KOPT-K1 (cell line): ENCODE measurements around the gene LCP2.
"Not testable (repeated sequence)": the region's sequence is repeated elsewhere in the genome, so short reads cannot be mapped to it uniquely, and the experiment has no call there.

ENCODE experiments used
- H3K27ac ChIP-seq: fragments of 200-600 bp; sonication (generic); 2 replicates; pipeline ENCODE4 v1.5.1; 2016; ENCODE audit warnings: antibody characterized with exemption, mild to moderate bottlenecking, low read depth, low read length; ENCODE audit not compliant: poor library complexity, severe bottlenecking
- H3K36me3 ChIP-seq: fragments of 200-600 bp; sonication (generic); 2 replicates; pipeline ENCODE4 v1.5.1; 2017; ENCODE audit warnings: antibody characterized with exemption, mild to moderate bottlenecking, low read length, moderate library complexity; ENCODE audit not compliant: insufficient read depth
- H3K9me3 ChIP-seq: fragments of 200-600 bp; sonication (generic); 2 replicates; pipeline ENCODE4 v1.5.1; 2017; ENCODE audit warnings: antibody characterized with exemption, low read length, mild to moderate bottlenecking; ENCODE audit not compliant: insufficient read depth, poor library complexity, severe bottlenecking

LCP2 gene

DNA sequence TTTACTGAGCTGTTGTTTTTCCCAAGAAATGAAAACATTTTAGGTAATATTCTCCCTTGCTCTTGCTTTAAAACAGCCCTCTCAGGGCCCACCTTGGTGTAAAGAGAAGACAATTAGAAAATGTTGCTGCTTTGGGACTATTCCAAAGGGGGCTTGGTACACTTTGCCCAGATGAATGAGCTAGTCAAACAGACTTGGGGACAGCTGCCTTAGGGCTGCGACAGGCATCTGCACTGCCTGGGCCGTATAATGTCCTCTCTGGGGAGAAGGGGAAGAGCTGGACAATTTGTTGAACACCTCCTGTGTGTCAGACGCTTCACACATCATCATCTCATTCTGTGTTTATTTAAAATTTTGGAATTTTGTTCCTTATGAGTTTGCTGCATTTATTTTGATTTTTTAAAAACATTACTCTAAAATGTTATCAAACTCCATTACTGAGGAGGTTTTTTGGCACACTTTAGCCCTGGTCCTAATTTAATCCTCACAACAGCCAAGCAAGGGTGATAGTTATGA lies 36.0 kb downstream of the LCP2 start:
- H3K36me3 ChIP-seq, result peaks cover 100% of the 10 kb centered on the region

GRCh38 chr5:170257370-170257769 lies 40.2 kb downstream of the LCP2 start:
- no peak overlapping the region for H3K27ac ChIP-seq
- peaks cover 100% of the 10 kb centered on the region for H3K36me3 ChIP-seq
- no peaks in the 10 kb centered on the region for H3K9me3 ChIP-seq

More for the DNA sequence above, 36.0 kb downstream of the LCP2 start:
- H3K27ac ChIP-seq, result peak overlapping the region; percentile 82
- H3K9me3 ChIP-seq, result no peaks in the 10 kb centered on the region

DNA sequence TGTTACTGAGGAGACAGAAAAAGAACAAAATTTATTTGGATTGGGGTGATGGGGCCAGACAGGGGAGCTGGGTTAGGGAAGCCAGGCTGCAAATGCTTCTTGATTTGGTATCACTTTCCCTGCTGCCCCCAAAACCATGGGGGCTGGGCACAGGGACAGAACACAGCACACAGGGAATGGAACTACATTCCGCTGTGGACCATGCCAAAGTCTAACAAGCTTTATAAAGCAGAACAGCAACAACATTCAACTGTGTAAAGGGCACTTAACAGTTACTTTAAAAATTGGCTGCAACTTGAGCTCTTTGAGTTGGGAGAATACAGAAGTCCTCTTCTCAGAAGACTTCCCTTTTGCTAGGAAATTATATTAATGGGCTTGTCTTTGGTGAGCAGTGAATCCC lies 41.0 kb downstream of the LCP2 start:
- H3K36me3 ChIP-seq, result peaks cover 100% of the 10 kb centered on the region
- H3K27ac ChIP-seq, result no peak overlapping the region
- H3K9me3 ChIP-seq, result no peaks in the 10 kb centered on the region

GRCh38 chr5:170254056-170254455 lies 43.5 kb downstream of the LCP2 start:
- no peak overlapping the region for H3K27ac ChIP-seq
- H3K9me3 ChIP-seq, result no peaks in the 10 kb centered on the region
- peaks cover 100% of the 10 kb centered on the region for H3K36me3 ChIP-seq

GRCh38 chr5:170252720-170253350 lies 44.7 kb downstream of the LCP2 start:
- peaks cover 100% of the 10 kb centered on the region for H3K36me3 ChIP-seq
- H3K9me3 ChIP-seq, result peaks cover under 1% of the 10 kb centered on the region
- H3K27ac ChIP-seq, result no peak overlapping the region

GRCh38 chr5:170252109-170252508 lies 45.5 kb downstream of the LCP2 start:
- peaks cover 100% of the 10 kb centered on the region for H3K36me3 ChIP-seq
- H3K27ac ChIP-seq, result no peak overlapping the region
- H3K9me3 ChIP-seq, result peaks cover 8% of the 10 kb centered on the region

- Histone ChIP-seq H3K36me3 (peaks cover 100% of the 10 kb centered on the region), H3K9me3 (peaks cover 14% of the 10 kb centered on the region), H3K27ac (no peak overlapping the region)
Observed at GRCh38 chr5:170251462-170251861, 46.1 kb downstream of the LCP2 start.

GRCh38 chr5:170250810-170251317 lies 46.7 kb downstream of the LCP2 start:
- peaks cover 100% of the 10 kb centered on the region for H3K36me3 ChIP-seq
- H3K9me3 ChIP-seq, result peaks cover 20% of the 10 kb centered on the region
- H3K27ac ChIP-seq, result no peak overlapping the region

- no peak overlapping the region for H3K27ac ChIP-seq
- peaks cover 90% of the 10 kb centered on the region for H3K36me3 ChIP-seq
- H3K9me3 ChIP-seq, result peaks cover 25% of the 10 kb centered on the region
Observed at GRCh38 chr5:170249355-170249754, 48.2 kb downstream of the LCP2 start.

- peaks cover 25% of the 10 kb centered on the region for H3K9me3 ChIP-seq
- peaks cover 85% of the 10 kb centered on the region for H3K36me3 ChIP-seq
- H3K27ac ChIP-seq, result not testable (repeated sequence)
Observed at GRCh38 chr5:170248931-170249227, 48.7 kb downstream of the LCP2 start.

DNA sequence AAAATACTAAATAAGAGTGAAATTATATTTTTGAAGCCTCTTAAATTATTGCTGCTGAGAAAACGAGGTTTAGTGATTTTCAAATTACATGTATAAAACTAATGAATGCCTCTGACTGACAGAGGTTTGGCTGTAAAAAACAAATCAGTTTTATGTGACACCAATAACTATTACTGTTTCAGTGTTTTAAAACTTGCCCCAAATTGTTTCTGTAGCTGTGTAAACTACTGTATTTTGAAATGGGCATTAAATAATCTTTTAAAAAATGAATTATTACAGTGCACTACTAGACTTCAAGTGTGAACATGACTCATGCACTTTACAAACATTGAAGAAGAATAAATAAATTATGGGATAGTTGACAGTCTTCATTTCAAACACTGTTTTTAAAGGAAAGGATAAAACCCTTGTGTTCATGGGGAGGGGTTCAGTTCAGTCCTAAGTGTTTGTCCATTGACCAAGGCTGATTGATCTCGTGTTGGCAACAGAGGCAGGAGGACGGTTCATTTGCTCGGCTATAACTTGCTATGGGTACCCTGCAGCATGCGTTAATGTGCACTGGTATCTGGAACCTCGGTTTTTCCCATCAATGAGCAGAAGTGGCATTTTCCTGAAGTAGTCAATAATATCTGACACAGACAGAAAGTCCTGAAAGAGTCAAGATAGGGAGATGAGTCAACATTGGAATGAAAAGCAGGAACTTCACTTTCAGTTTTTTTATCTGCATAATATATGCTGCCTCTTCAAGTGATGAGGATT lies 49.2 kb downstream of the LCP2 start:
- H3K27ac ChIP-seq, result no peak overlapping the region
- peaks cover 25% of the 10 kb centered on the region for H3K9me3 ChIP-seq
- H3K36me3 ChIP-seq, result peaks cover 80% of the 10 kb centered on the region

- Histone ChIP-seq H3K9me3 (peaks cover 25% of the 10 kb centered on the region), H3K36me3 (peaks cover 70% of the 10 kb centered on the region), H3K27ac (no peak overlapping the region)
Observed at GRCh38 chr5:170247363-170247762, 50.2 kb downstream of the LCP2 start.

DNA sequence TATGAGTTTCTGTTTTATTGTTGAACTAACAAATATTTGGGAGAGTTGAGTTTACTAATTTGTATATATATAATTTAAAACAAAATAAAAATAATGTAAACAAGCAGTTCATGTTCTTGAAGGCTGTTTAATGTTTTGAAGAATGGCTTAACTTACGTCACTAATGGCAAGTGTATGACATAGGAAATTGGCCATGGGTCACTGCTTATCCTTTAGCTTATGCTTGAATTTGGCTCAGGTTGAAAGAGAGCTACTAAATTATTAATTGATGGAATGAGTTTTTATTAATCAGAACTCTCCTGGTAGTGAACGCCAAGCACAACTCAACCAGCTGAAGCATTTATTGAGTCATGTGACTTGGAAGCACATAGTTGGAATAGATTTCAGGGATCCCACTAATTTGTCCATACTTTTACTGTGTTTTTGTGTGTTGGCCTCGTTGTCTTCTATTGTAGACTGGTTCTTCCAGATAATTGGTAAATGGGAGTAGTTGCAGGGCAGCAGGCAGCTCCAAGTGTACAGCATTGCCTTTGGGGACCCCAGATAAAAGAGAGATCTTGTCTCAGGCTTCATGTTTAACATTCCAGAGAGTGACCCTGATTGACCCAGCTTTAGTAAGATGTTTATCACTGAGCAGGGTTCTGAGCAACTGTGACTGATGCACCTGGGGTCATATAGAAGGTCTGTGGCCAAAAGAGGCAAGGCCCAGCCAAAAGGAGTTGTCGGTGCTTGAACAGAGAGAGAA lies 51.3 kb downstream of the LCP2 start:
- Histone ChIP-seq H3K9me3 (peaks cover 25% of the 10 kb centered on the region), H3K27ac (no peak overlapping the region), H3K36me3 (peaks cover 59% of the 10 kb centered on the region)

- peaks cover 25% of the 10 kb centered on the region for H3K9me3 ChIP-seq
- peaks cover 51% of the 10 kb centered on the region for H3K36me3 ChIP-seq
- not testable (repeated sequence) for H3K27ac ChIP-seq
Observed at GRCh38 chr5:170245436-170245835, 52.1 kb downstream of the LCP2 start.
